Activated T-helper 1 cell treated with anti-CD3 and anti-CD28 coated beads, Interleukin-2, amount 50 U/mL, for 16 hours (primary cell): ENCODE data around the gene BMAL2.

Experiments
- DNase-seq, 2 donors: peaks; one replicate each; pipeline ENCODE4 v3.0.0-alpha.2; 2020; ENCODE audit warnings: low read depth in 1 of 2, low spot score in 1 of 2

The BMAL2 gene

DNA sequence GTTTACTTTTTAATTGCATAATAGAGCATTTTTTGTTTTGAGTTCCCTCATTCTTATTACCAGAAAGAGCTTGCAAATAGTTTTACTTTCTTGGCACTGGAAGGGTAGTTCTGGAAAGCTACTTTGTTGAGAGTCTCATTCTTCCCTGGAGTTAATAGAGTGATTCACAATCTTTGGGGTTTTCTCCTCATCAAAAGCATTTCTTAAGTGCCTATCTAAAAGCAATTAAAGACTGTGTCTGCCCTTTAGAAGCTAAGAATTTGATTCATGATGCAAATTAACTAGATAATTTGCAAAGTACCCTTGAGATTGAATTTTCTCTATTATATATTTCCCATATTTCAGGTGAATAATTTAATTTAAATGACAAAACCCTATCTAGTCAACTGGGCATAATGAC is 8.1 kb upstream of the BMAL2 start:
- DNase-seq, result no peak

DNA sequence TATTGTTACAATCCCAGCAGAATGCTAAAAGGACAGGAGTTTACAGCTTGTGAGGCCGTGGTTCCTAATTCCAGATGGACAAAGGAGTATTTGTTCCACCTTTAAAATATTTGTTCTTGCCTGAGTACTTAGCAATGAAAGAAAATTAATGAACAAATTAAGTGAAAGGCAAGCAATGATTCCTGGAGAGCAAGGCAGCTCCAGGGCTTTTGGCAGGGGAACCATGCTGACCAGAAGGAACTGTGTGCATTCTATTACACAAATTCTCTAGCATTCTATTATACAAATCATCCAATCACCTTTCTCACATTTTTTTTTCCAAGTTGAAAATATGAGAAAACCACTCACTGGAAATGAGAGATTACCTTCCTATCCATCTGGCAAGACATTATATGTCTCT is 1.8 kb upstream of the BMAL2 start:
- DNase-seq, result no peak

DNA sequence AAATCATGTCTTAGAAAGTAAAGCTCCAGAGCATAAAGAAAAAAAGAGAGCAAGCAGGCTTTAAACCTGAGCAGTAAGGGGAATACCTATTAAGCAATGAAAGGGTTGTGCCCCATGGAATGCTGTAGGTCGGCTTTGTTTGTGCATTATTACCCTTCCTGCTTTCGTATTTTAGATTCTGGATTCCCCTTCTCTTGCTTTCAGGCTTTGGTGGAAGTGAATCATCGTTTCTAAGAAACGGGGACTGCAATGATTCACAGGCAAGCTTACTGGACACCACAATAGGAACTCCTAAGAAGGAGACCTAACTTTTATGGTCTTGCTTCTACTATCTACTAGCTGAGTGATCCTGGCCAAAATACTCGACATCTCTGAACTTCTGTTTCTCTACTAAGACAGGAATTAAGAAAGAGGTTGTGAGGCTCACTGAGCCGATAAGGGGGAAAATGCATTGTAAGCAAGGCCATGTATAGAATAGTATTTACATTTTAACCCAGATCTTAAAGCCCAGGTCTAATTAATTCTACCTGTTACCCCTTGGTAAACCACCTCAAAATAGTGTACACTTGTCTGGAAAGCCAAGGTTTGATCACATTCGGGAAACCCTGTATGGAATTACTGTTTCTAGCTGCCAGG is 1.2 kb upstream of the BMAL2 start:
- no peak for DNase-seq

DNA sequence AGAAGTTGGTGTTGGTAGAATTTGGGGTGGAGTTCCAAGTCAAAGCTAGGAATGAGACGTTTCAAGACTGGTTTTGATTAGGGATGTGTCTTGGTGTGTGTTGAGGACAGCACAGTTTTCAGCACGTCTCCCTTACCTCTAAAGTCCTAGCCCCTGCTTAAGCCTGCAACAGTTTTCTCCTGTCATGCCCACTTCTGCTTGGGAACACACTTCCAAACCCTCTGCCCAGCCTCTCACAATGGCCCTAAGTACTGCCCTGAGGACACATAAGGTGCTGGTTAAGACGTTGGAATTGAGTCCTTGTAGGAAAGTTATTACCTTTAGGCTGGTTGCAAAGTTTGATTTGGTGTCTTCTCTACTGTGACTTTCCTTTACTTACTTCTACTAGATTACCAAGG is 710 bp upstream of the BMAL2 start:
- DNase-seq, result no peak

DNA sequence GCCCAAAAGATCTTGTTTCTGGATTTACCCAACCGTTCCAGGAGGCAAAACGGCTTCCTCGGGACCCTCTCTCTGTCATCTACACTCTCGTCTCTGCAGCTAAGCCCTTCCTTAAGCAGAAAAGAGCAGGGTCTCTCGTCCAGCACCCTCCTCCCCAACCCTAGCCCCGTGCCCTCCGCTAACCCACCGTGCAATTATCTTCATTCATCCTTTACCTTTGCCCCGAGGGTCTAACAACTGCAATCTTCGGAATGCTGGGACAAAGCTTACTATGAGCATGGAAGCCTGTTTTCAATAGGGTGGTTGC is 276 bp upstream of the BMAL2 start:
- DNase-seq, result no peak

DNA sequence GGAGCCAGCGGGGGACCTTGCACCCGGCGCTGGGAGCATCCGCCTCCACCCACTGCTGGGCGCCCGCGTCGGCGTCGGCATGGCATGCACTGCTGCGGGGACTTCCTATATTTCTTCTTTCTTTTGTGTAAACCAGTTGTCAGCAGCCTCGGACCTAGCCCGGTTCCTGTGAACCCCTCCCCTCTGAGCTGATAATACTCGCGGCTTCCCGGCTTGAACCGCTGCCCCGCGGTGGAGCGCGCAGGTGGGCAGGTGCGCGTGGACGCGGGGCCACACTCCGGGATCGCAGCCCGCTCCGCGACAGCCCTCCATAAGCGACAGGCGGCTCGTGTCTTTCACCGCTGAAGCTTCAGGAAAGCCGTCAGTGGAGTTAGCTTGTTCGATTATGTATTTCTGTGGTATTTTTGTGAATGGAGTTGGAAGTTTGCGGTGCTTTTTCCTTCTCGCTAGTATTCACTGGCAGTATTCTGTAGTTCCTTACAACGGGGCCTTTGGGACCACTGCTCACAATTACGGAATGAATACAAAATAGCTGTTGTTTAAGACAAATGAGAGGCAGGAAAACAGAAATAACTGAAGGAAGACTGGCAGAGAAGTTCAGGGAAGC is 870 bp downstream of the BMAL2 start:
- peak in 1 of 2 donors; percentile 7 for DNase-seq

DNA sequence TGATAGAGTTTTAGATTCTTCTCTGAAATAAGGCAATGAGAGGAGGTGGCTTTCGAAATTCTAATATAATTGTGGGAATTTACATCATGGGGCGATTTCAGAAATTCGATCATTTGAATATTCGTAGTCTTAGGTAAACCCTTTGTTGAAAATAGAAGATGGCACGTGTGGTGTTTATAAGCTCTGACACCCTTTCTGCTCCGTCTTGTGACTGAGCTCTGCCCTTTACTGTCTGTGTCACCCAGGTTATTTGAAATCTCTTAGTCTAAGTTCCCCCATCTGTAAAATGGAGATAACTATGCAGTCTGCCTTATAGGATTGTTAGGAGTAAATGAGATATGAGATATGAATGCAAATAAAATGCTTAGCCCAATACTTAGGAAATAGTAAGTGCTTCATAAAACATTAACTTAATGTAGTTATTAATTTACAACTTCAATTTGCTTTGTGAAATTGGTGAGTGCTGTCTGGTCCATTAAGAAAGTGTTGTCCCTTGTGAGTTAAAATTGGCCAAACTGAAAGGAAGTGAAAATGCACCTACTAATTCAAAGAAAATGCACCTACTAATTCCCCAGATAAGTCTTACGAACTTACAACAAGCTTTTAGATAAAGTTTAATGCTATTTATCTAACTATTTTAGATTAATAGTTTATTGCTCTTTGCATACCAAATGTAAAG is 1.5 kb downstream of the BMAL2 start:
- no peak for DNase-seq

DNA sequence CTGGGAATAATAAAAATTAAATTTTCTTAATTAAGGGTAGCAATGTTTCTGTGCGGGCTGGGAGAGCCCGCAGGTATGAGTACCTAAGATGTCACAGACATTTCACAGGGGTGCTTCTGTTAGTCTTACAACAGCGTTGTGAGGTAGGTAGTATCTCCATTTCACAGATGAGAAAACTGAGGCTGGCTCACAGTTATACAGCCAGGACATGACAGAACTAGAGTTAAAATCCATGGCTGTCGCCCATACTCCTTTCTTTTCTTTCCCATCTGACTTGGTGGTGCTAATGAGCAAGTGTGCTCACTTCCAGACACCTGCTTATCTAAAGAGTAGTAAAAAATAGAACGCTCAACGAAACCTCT is 2.1 kb downstream of the BMAL2 start:
- no peak for DNase-seq

DNA sequence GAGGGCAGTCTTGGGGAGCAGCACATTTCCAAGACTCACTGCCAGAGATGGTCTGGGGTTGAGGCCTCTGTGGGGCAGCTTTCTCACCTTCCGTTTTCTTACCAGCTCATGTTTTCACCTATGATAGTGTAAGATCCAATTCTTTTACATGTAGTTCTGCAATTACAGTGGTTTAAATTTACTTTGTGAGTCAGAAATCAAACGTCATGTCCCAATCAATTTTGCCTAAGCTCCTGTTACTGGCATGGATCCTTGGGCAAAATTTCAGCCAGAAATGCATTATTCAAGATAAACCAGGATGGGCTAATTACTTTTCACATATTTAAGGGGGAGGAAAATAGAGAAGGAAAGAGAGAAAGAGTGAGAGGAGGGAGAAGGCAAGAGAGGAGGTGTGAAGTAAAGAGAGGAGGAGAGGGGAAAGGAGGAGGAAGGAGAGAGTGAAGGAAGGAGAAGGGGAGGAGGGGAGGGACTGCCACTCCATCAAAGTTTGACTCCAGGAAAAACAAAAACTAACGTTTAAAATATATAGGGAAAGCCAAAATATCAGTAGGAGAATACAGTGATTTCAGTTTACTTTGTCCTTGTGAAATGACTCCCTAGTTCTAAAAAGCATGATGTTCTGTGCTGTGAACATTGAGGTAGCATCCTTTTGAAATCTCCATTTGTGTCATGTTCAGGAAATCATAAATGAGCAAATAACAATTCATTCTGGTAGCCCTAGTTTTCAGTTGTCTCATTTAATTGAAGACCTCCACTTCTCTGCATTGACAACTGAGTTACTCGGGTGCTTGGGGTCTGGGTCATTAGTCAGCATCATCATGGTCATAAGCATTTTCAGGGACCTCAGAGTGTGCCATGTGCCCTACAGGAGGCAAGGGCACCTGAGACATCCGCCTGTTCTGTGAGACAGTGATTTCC is 3.0 kb downstream of the BMAL2 start:
- DNase-seq, result no peak

DNA sequence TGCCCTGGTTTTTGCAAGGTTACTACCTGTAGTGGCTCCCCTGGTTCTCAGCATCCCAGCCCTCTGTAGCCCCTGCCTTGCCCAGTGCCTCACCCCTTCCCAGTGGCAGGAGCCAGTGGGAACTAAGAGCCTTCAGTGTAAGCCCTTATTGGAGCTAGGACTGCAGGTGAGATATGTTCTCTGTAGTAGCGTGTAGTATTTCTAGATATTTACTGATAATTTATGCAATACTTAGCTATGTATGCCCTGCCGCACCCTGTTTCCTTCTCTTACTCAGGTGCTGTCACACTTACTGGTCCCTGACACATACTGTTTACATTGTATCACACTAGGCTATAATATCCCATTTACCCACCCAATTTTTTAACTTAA is 3.6 kb downstream of the BMAL2 start:
- DNase-seq, result no peak

DNA sequence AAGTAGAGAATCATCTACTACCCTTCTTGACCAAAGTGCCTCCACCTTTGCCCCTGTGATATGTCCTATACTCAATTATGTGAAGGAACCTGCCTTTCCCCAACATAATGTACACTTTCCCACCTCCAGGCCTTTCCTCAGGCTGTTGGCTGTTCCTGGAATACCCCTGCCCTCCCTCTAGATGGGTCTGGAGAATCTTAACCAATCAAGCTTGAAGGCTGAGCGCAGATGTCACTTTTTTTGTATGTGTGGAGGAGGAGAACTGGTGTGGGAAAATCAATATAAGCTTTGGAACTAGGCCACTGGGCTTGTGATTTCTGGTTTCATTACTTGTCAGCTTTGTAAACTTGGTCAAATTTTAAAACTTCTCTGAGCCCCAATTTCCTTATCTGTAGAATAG is 4.7 kb downstream of the BMAL2 start:
- DNase-seq, result no peak

DNA sequence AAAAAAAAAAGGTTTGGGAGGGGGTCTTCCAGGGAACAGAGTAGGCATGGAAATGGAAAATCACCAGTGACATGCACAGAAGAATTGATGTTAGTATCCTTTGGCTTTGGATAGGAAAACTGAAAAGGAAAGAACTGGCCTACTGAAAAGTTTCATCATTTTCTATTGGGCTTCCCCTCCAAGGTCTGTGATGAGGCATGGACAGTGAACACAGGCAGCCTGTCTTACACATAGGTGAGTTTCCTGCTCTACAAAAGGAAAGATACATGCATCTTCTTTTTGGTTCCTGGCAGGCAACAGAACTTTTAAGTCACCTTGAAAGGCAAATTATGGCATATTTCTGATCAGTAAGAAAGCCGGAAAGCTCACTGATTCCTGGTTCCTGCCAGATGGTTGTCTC is 5.8 kb downstream of the BMAL2 start:
- DNase-seq, result no peak

DNA sequence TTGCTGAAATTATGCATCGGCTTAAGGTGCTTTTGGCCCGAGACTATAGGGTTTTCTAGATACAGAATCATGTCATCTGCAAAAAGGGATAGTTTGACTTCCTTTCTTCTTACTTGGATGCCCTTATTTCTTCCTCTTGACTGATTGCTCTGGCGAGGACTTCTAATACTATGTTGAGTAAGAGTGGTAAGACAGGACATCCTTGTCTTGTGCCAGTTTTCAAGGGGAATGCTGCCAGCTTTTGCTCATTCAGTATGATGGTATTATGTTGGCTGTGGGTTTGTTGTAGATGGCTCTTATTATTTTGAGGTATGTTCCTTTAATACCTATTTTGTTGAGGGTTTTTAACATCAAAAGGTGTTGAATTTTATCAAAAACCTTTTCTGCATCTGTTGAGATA is 8.3 kb downstream of the BMAL2 start:
- DNase-seq, result no peak

DNA sequence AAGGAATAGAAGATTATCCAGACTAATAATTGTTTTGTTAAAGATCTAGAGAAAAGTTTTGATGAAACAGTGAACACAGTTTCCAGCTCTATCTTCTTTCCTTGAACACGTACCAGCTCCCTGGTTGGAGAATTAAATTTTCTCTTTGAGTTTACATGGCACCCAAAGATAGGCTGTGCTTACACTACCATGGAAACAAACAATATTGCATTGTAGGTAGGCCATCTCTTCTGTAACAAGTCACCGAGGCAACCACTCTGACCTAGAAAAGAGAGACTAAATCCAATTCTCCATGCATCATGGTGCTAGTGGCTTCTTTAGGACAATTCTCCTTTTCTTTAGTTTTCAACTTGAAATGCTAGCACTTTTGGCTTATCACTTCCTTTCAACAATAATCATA is 9.9 kb downstream of the BMAL2 start:
- no peak for DNase-seq

DNA sequence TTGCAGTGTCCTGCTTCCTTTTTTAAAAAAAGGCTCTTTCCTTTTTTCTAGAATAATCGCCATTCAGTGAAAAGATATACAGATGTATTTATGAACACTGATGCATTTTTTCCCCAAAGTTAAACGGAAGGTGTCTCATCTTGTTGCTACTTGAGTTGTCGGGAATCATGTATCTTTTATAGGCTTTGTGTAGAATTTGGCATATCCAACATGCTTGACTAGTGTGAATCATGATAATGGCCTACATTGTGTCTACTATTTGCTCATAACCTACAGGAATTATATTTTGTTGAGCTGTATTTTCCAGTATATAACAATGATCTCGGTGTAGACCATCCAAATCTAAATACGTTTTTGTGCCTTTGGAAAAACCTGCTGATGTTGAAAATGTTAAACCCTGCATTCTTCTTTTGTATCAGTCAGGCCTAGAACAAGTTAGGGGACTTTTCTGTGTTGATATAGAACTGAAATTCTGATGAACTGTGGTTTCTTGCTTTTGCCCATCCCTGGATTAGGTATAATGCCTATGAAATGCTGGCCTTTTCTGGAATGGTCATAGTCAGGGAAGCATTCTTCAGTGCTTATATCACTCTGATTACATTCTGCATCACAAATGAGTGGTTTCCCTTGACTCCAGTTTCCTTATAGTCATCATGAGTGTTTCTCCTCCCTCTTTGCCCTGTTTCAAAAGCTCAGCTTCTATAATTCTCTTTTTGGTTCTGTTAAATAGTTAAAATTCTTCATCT is 10.8 kb downstream of the BMAL2 start:
- DNase-seq, result no peak

DNA sequence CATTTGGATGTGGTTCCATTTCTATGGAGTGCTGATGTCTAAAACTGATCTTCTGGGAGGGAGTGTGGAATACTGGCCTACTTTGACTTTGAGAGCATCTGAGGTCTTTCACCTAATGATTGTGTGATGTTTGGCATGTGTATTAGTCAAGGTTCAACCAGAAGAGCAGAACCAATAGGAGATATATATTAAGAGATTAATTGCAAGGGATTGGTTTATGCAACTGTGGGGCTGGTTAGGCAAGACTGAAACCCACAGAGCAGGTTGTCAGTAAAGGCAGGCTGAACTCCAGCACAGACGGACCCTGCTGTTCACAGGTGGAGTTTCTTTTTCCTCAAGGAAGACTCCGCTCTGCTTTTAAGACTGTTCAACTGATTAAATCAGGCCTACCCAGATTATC is 11.6 kb downstream of the BMAL2 start:
- DNase-seq, result no peak

DNA sequence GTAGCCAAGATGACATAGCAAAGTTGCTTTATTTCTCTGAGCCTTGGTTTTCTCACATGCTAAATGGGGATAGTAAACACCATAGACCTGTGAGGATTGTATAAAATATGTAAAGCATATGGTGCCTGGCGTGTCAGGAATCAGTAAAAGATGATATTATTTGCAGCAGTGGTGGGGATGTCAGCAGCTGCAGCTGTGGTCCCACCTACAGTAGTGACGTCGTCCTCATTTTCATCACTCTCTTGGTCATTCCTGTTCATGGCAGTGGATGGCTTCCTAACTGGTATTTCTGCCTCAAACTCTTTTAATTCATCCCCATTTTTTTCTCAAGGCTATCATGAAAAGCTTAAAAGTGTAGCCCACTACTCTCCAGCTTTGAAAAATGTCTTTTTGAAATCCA is 12.1 kb downstream of the BMAL2 start:
- DNase-seq, result no peak

DNA sequence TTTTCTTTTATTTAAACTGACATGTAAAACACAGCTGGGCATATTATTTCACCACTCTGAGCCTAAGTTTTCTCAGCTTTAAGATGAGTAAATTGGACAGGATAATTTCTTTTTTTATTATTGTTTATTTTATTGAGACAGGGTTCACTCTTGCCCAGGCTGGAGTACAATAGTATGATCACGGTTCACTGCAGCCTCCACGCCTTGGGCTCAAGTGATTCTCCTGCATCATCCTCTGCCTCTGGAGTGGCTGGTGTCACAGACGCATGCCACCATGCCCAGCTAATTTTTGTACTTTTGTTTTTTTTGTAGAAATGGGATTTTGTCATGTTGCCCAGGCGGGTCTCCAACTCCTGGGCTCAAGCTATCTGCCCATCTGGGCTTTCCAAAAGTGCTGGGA is 12.7 kb downstream of the BMAL2 start:
- DNase-seq, result no peak

DNA sequence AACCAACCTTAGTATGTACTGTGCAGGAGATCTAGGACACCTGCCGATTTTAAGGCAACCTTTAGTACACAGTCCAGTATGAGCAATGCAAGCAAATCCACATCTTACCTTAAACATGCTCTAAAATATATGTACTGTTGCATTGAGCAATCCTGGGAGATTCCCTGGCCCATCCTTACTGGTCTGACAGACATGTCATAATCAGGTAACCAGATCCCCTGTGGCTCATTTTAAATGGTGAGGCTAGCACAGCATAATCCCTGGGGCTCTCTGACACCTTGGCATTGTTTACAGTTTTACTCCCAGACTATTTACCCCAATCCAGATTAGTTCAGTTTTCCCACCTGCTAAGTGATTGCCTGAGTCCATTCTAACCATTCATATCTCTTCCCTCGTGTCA is 15.1 kb downstream of the BMAL2 start:
- no peak for DNase-seq

DNA sequence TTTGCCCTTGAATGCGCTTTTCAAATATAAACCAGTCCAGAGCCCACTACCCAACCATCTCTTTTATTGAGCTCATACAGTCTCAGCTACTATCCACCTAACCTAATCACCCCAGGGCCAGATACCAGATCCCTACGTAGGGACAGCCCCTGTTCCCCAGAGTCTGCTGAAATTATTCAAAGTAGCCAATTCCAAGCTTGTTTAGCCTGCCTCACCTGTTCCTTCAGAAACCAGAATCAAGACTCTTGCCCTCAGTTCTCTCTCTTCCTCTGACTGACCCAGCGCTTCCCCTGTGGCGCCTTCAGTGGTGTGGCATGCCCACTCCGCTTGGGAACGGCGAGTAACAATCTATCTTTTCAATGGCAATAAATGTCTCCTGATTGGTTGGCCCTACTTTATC is 18.8 kb downstream of the BMAL2 start:
- DNase-seq, result no peak

DNA sequence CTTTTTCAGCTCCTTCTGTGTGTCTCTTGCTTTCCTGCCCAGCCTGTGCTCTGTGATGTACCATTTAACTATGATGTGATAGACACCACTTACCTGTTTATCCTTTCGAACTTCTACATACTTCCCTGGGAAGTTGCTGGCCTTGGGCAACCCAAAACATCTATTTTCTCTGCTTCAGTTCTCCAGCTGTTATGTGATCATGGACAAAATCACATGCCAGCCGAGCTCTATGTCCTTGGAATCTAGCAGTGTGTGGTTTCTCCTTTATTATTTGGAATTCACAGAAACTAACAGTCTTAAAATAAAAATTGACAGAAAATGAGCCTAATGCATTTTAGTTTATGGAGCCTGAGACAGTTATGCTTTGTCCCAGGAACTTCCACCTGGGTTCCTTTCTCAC is 22.9 kb downstream of the BMAL2 start:
- no peak for DNase-seq

DNA sequence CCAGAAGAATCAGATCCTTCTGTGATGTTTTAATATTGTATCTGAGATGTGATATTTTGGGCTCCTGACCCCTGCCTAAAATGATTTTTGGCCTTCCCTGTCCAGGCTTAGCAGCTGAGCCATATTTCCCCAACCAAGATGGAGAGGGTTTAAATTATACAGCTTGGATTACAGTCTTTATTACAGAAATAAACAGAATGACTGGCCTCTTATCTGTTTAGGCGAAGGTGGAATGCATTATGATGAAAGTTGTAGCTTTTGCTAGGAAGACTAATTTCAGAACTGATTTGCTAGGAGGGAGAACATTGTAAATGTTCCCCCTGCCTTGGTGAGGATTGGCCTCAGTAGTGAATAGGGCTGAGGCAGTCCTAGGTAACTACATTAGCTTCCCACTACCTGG is 23.3 kb downstream of the BMAL2 start:
- DNase-seq, result no peak
